Posterior vena cava (tissue), 2 donors: ENCODE measurements around the gene SPATA6. TPM values are rescaled to one million over a fixed set of nuclear protein-coding genes. Genes with fewer than 3 reads are reported as not detected.
"Not testable (repeated sequence)": the region's sequence is repeated elsewhere in the genome, so short reads cannot be mapped to it uniquely, and the experiment has no call there.

Experiments
- DNase-seq: peaks from one replicate; pipeline ENCODE4 v3.0.0-alpha.2; 2020; ENCODE audit warnings: low spot score
- intact Hi-C, 2 donors: fragments of 100-400 bp; cut with DNase I; formaldehyde crosslinking; loops; one replicate each; pipeline versions ENCODE4 v1.14.1 to v1.14.2; 2022 to 2023
- total RNA-seq, 2 donors: library from RNA; stranded (reverse); fragmentation: NEBNext Ultra II Directional; extraction: Animal tissue kit (Norgen Biotek cat#: 25700); gene quantifications; one replicate each; pipeline ENCODE4 v1.2.1, GENCODE V29; 2021
- donor health status: DM: yes; HTN: yes; CAD: no.
- donor health status: DM: yes; HTN: yes; CAD: no.

Gene SPATA6
- total RNA-seq, 2 donors from 2014 or later: 22.2 to 24.7 TPM

DNA sequence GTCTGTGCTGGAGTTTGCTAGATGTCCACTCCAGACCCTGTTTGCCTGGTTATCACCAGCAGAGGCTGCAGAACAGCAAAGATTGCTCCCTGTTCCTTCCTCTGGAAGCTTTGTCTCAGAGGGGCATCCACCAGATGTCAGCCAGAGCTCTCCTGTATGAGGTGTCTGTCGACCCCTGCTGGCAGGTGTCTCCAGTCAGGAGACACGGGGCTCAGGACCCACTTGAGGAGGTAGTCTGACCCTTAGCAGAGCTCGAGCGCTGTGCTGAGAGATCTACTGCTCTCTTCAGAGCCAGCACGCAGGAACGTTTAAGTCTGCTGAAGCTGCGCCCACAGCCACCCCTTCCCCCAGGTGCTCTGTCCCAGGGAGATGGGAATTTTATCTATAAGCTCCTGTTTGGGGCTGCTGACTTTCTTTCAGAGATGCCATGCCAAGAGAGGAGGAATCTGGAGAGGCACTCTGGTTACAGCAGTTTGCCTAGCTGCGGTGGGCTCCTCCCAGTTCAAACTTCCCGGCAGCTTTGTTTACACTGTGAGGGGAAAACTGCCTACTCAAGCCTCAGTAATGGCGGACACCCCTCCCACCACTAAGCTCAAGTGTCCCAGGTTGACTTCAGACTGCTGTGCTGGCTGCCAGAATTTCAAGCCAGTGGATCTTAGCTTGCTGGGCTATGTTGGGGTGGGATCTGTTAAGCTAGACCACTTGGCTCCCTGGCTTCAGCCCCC is 187.1 kb downstream of the SPATA6 start:
- DNase-seq, intact Hi-C loops: not testable (repeated sequence)

DNA sequence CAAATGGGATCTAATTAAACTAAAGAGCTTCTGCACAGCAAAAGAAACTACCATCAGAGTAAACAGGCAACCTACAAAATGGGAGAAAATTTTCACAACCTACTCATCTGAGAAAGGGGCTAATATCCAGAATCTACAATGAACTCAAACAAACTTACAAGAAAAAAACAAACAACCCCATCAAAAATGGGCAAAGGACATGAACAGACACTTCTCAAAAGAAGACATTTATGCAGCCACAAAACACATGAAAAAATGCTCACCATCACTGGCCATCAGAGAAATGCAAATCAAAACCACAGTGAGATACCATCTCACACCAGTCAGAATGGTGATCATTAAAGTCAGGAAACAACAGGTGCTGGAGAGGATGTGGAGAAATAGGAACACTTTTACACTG is 189.7 kb downstream of the SPATA6 start:
- DNase-seq, intact Hi-C loops: not testable (repeated sequence)

DNA sequence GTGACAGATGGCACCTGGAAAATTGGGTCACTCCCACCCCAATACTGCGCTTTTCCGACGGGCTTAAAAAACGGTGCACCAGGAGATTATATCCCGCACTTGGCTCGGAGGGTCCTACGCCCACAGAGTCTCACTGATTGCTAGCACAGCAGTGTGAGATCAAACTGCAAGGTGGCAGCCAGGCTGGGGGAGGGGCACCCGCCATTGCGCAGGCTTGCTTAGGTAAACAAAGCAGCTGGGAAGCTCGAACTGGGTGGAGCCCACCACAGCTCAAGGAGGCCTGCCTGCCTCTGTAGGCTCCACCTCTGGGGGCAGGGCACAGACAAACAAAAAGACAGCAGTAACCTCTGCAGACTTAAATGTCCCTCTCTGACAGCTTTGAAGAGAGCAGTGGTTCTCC is 194.6 kb downstream of the SPATA6 start:
- intact Hi-C loops, DNase-seq: not testable (repeated sequence)

DNA sequence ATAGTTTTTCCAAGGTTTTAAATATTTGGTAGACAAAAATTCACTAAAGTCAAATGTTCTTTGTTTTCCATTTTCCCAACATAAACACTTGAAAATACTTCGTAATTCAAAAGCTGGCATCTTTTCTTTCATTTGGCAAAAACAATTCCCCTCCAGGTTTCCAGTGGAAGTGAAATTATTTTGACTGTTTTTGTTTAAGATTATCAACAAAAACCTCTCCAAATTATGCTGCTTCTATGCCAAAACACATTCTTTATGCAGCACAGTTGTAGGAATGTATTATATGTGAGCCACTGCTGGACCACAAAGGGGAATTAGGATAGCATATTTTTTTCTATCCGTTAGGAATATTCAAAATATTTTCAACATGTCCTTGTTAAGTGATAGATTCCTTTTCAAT is 205.4 kb downstream of the SPATA6 start:
- intact Hi-C loops: no loop called here
- no peak for DNase-seq

DNA sequence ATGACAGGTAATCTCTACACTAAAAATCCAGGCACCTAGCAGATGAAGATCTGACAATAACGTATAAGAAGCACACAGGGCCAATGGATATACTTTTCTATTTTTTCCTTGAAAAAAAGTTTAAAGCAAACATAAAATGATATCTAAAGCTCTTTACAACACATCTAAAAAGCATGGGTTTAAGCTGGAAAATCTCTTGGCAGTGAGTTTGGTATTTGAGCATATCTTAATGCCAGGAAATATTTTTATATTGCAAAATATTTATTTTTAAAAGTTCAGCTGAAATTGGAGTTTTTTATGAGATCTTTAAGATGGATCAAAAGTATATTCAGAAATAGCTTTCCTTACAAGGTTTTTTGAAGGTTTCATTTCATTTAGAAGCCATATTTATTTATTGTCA is 209.0 kb downstream of the SPATA6 start:
- intact Hi-C loops: no loop called here
- DNase-seq: no peak

DNA sequence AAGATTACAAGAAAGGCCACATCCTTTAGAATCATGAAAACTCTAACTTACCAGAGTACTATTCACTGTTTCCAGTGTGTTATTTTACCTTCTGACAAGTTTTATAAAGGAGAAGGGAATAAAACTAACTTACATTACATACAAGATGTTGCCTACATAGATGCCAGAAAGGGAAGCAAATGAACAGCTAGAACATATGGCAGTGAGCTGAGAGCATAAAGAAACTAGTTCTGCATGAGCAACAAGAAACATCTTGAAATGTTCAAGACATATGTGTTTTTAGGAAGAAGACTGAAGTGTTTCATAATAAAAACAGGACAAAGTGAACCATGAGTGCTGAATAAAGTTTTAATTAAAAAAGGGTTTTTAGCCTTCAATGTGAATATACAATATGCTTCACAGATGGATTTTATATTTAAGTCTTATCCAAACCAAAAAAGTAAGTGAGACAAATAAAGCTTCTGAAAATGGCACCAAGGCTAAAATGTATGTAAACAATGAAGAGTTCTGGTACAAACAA is 210.1 kb downstream of the SPATA6 start:
- intact Hi-C loops: no loop called here

DNA sequence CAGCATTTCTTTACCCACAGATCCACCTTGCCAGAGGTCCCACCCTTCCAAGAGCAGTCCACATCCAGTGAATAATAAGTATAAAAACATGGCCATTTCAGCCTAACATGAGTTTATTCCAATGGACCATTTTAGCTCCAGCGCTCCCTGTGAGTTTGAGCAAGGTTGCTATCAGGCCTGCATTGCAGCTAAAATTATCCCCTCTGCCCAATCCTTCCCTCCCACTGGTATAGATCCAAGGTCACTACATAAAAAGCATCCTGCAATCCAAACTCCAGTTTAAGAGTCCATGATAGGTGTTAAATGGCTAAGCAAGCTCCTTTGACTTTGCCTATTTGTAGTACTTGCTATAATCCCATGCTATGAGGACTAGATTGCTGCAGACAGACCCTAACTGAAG is 213.9 kb downstream of the SPATA6 start:
- intact Hi-C loops: no loop called here
- no peak for DNase-seq

More for the DNA sequence above, 210.1 kb downstream of the SPATA6 start:
- no peak for DNase-seq

DNA sequence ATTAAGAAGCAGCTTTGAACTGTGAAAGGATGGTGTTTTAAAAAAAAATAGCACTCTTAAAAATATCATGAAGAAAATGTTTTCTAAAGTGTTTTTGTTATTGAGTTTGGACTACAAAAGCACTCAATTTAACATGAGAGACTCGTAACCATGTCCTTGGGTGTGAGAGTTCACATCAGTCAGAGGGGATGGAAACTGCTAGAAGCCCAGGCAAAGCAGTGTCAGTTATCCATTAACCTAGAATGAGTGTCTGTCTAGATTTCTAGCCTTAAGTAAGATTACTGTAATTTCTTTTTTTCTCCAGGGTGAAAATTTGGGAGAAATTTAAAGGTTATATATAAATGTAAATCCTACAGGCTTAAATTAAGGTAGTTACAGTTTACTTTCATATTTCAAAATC is 217.8 kb downstream of the SPATA6 start:
- intact Hi-C loops: no loop called here
- no peak for DNase-seq

DNA sequence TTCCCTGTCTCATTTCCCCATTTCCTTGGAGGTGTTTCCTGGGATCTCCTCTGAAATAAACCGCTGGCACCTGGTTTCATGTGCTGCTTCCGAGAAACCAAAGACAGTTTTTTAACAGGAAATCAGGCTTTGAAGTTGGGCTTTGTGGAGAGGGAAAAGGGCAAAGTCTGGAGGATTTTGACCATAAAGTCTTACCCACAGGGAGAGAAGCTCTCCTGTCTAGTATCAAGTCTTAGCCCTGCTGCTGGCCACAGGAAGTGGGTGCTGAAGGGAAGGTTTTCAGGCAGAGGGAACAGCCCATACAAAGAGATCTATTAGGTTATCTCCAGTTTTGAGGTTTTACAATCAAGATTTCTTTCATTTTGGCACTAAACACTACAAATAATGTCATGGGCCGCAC is 220.2 kb downstream of the SPATA6 start:
- DNase-seq: no peak
- intact Hi-C loops: no loop called here

DNA sequence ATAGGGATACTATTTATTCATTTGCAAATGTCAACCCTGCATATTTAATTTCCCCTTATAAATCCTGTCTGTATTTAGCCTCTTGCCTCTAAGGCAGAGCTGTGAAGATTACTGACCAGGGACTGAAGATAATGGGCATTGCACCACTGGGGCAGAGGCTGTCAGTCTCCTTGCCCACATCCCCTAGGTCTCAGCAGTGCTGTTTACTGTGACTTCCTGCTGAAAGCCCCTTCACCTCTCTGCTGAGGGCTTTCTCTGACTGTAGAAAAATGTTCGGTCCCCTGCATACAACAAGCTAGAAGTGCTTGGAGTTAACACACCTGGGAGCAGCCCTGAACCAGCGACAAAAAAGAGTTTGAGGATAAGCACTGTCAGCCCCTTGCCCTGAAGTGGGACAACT is 220.7 kb downstream of the SPATA6 start:
- intact Hi-C loops: no loop called here
- DNase-seq: no peak

DNA sequence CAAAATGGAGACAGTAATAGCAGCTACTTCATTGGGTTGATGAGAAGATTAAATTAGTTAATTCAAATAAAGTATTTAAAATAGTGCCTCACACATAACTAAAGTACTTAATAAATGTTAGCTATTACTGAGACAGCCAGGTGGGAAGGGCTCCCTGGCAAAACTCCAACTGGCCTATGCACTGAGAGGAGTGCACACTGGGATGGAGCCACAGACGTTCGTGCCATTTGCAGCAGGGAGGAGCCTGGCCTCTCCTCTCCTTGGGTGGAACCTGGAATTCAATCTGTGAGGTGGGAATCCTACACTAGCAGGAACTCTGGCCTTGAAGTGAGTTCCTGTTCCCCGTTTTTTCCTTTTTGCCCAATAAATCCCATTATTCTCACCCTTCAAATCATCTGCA is 221.4 kb downstream of the SPATA6 start:
- intact Hi-C loops: no loop called here
- DNase-seq: no peak

DNA sequence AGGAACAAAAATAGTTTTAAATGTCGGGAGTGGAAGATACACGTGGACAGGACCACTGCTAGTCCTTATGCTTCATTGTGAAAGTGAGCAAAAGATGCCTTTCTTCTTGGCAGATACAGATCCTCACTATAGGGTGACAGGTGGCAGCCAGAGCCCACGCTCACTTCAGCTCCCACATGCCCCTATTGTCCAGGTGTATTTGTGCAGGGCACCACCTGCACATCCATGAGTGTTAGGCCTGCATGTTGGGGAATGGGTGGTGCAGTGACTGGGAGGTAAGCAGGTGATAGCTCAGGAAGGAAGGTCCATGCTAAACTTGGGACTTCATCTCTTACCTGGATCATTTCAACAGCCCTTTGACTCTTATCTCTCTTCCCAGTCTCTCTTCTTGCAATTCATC is 222.1 kb downstream of the SPATA6 start:
- DNase-seq: no peak
- intact Hi-C loops: no loop called here

DNA sequence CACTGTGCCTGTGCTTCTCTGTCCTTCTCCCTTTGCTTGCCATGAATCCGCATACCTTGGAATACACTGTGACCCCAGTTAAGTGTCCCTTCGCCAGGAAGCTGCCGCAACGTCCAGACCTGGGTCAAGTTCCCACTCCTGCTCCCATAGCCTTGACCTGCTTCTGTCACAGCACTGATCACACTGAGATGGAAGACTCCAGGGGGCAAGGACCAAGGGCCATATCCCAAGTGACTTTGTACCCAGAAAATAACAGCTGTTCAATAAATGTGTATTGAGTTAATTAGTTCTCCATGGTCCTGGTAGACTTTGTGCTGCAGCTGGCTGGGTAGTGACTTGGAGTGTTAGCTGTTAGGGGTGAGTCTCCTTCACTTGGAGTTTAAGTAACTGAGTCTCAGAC is 223.6 kb downstream of the SPATA6 start:
- intact Hi-C loops: no loop called here
- no peak for DNase-seq

DNA sequence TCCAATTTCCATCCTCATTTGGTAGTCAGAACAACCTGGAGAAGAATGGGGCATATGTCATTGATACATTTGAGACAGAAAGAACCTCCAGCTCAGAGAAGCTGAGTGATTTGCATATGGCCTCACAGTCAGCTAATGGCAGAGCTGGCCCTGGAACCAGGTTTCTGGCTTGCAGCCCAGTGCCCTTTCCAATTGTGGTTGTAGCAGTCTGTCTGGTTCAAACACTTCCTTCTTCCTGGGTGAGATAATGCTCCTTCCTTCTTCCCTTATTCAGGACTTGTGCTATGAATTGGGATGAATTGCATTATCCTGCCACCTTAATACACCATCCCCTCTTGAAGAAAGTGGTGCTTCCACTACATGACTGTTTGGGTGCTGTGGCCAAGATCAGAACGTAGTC is 225.3 kb downstream of the SPATA6 start:
- no peak for DNase-seq
- intact Hi-C loops: no loop called here

Other genes with a start within 250 kb of the SPATA6 start
- under 1 TPM; 0.28 to 0.67 TPM for gene SLC5A9, start 249.5 kb downstream of the SPATA6 start, total RNA-seq